NCI-H146 (cell line): ENCODE measurements around the gene JAGN1.
"Not testable (repeated sequence)": the region's sequence is repeated elsewhere in the genome, so short reads cannot be mapped to it uniquely, and the experiment has no call there.

Experiments used
- DNase-seq: peaks from one replicate; lab custom pipeline; 2025; lab: John Stamatoyannopoulos, UW

The JAGN1 gene

GRCh38 chr3:9898467-9899241, 8.2 kb downstream of the JAGN1 start:
- DNase-seq = no peak

GRCh38 chr3:9899289-9899791, 8.9 kb downstream of the JAGN1 start:
- DNase-seq = no peak

GRCh38 chr3:9900965-9901415, 10.6 kb downstream of the JAGN1 start:
- DNase-seq = not testable (repeated sequence)

GRCh38 chr3:9901967-9902366, 11.6 kb downstream of the JAGN1 start:
- no peak for DNase-seq

GRCh38 chr3:9902372-9903237, 12.2 kb downstream of the JAGN1 start, which contains the start of gene IL17RE:
Gene IL17RE, plus strand, starts transcription at chr3:9902848. Its CDS starts 85 bp downstream, at chr3:9902933.
- DNase-seq = peak; percentile 60

- no peak for DNase-seq
Observed at GRCh38 chr3:9903238-9903624, 12.8 kb downstream of the JAGN1 start.

- DNase-seq = no peak
Observed at GRCh38 chr3:9903904-9904303, 13.5 kb downstream of the JAGN1 start.

GRCh38 chr3:9906480-9906879, 16.1 kb downstream of the JAGN1 start:
- no peak for DNase-seq

GRCh38 chr3:9908286-9908685, 17.9 kb downstream of the JAGN1 start:
- no peak for DNase-seq

GRCh38 chr3:9909221-9910013, 19.0 kb downstream of the JAGN1 start:
- DNase-seq = no peak

- DNase-seq = no peak
Observed at GRCh38 chr3:9911863-9912262, 21.5 kb downstream of the JAGN1 start.

- DNase-seq = no peak
Observed at GRCh38 chr3:9912294-9912935, 22.0 kb downstream of the JAGN1 start.

- no peak for DNase-seq
Observed at GRCh38 chr3:9913601-9914000, 23.2 kb downstream of the JAGN1 start.

- no peak for DNase-seq
Observed at GRCh38 chr3:9914011-9914410, 23.6 kb downstream of the JAGN1 start.

GRCh38 chr3:9914559-9915253, 24.3 kb downstream of the JAGN1 start:
- DNase-seq = peak; percentile 69

- DNase-seq = peak; percentile 73
Observed at GRCh38 chr3:9915254-9916141, 25.1 kb downstream of the JAGN1 start.

GRCh38 chr3:9916346-9916733, 25.9 kb downstream of the JAGN1 start:
- no peak for DNase-seq

GRCh38 chr3:9916734-9917680, 26.6 kb downstream of the JAGN1 start, which contains the start of gene IL17RC:
Gene IL17RC, plus strand, starts transcription at chr3:9917098. Its CDS starts 218 bp downstream, at chr3:9917316.
- peak; percentile 84 for DNase-seq

- DNase-seq = no peak
Observed at GRCh38 chr3:9917820-9918219, 27.4 kb downstream of the JAGN1 start.
